H1 (cell line): Measurements from ENCODE around the gene CLCF1. TPM values are rescaled to one million over a fixed set of nuclear protein-coding genes. Genes with fewer than 3 reads are reported as not detected.
A peak's percentile ranks its signal among the peaks of the same experiment; 100 is the strongest.

ENCODE experiments used
- CTCF ChIA-PET: fragments of 300-600 bp; sonication (Branson Sonifier 250); formaldehyde crosslinking; loops from one replicate; lab custom pipeline; 2021; ENCODE audit not compliant: partially characterized antibody; lab: Charles Lee
- POLR2A ChIA-PET: fragments of 300-600 bp; sonication (Branson Sonifier 250); formaldehyde crosslinking; loops from one replicate; lab custom pipeline; 2021; ENCODE audit warnings: inconsistent platforms; ENCODE audit not compliant: partially characterized antibody; lab: Charles Lee
- DNase-seq, 2 experiments: peaks; one replicate each; pipeline versions ENCODE4 v3.0.0 to v3.0.0-alpha.2; 2010 to 2022; ENCODE audit warnings: low spot score in 2 of 2, low read depth in 1 of 2, mixed read lengths in 1 of 2
- FAIRE-seq: peaks from 2 replicates; lab custom pipeline; 2011; peaks lifted over from hg19 to GRCh38; lab: Jason Lieb, UNC
- H2AFZ ChIP-seq: 2 replicates; pipeline ENCODE4 v1.8.1; 2012; ENCODE audit warnings: low read length, inconsistent platforms
- H2AK5ac ChIP-seq: 2 replicates; pipeline ENCODE4 v1.6.1; 2013; ENCODE audit warnings: low read depth, low read length
- H2BK120ac ChIP-seq: replicated peaks from 2 replicates; pipeline ENCODE3; 2013; ENCODE audit warnings: low read depth, low read length, inconsistent platforms
- H2BK12ac ChIP-seq: 2 replicates; pipeline ENCODE4 v1.6.1; 2013; ENCODE audit warnings: low read depth, low read length
- H2BK15ac ChIP-seq: 2 replicates; pipeline ENCODE4 v1.6.1; 2013; ENCODE audit warnings: low read length
- H2BK20ac ChIP-seq: 2 replicates; pipeline ENCODE4 v1.6.1; 2013; ENCODE audit warnings: low read length
- H2BK5ac ChIP-seq: 2 replicates; pipeline ENCODE4 v1.6.1; 2013; ENCODE audit warnings: low read depth, low read length
- H3K14ac ChIP-seq: 2 replicates; pipeline ENCODE4 v1.6.1; 2013; ENCODE audit warnings: inconsistent platforms; ENCODE audit not compliant: insufficient read length
- H3K18ac ChIP-seq: 2 replicates; pipeline ENCODE4 v1.6.1; 2013; ENCODE audit warnings: low read length; ENCODE audit errors: extremely low read depth
- H3K23ac ChIP-seq: 2 replicates; pipeline ENCODE4 v1.6.1; 2013; ENCODE audit warnings: inconsistent platforms; ENCODE audit not compliant: insufficient read length
- H3K23me2 ChIP-seq: 2 replicates; pipeline ENCODE4 v1.6.1; 2013; ENCODE audit warnings: low read depth, low read length
- H3K27ac ChIP-seq: 2 replicates; pipeline ENCODE4 v1.6.1; 2011; ENCODE audit warnings: low read depth, low read length, inconsistent platforms
- H3K27me3 ChIP-seq, 4 experiments: replicated peaks in 1 of 4; 1 replicate in 1 of 4; 2 replicates in 3 of 4; pipeline versions ENCODE4 v1.6.1 to v1.8.1; 2011 to 2013; ENCODE audit warnings: low read length in 3 of 4, mild to moderate bottlenecking in 3 of 4, inconsistent platforms in 2 of 4, mixed read lengths in 2 of 4, moderate library complexity in 1 of 4; ENCODE audit not compliant: control insufficient read depth in 3 of 4, insufficient read depth in 3 of 4; ENCODE audit errors: extremely low read depth in 1 of 4
- H3K36me3 ChIP-seq, 4 experiments: 2 replicates each; pipeline versions ENCODE4 v1.6.1 to v1.8.1; 2011 to 2013; ENCODE audit warnings: mild to moderate bottlenecking in 4 of 4, low read length in 3 of 4, moderate library complexity in 2 of 4, control low read depth in 1 of 4, inconsistent platforms in 1 of 4; ENCODE audit not compliant: insufficient read depth in 4 of 4, control insufficient read depth in 2 of 4
- H3K4ac ChIP-seq: replicated peaks from 2 replicates; pipeline ENCODE3; 2013; ENCODE audit warnings: low read length, low read depth, mixed read lengths, inconsistent platforms; ENCODE audit not compliant: insufficient read length
- H3K4me1 ChIP-seq, 4 experiments: replicated peaks in 1 of 4; 1 replicate in 1 of 4; 2 replicates in 3 of 4; pipeline versions ENCODE4 v1.6.1 to v1.8.1; 2011 to 2013; ENCODE audit warnings: low read length in 3 of 4, inconsistent platforms in 2 of 4, mixed read lengths in 1 of 4; ENCODE audit not compliant: insufficient read depth in 4 of 4, control insufficient read depth in 3 of 4
- H3K4me2 ChIP-seq, 2 experiments: 2 replicates each; pipeline versions ENCODE4 v1.6.1 to v1.8.1; 2011 to 2013; ENCODE audit warnings: low read depth in 2 of 2, low read length in 2 of 2, control low read depth in 1 of 2, inconsistent platforms in 1 of 2, mild to moderate bottlenecking in 1 of 2; ENCODE audit not compliant: insufficient read depth in 1 of 2
- H3K4me3 ChIP-seq, 4 experiments: fragments of 200-600, 300-600 bp in 1 of 4; sonication (generic), shearing (Covaris generic), sonication (Bioruptor Twin) in 1 of 4; 2 replicates each; pipeline versions ENCODE4 v1.5.1 to v1.8.1; 2011 to 2016; ENCODE audit warnings: low read length in 4 of 4, low read depth in 3 of 4, control low read depth in 2 of 4, inconsistent platforms in 2 of 4, mild to moderate bottlenecking in 2 of 4, mixed read lengths in 1 of 4, moderate library complexity in 1 of 4; ENCODE audit not compliant: insufficient read depth in 2 of 4; ENCODE audit errors: extremely low read depth in 1 of 4
- H3K56ac ChIP-seq: replicated peaks from 2 replicates; pipeline ENCODE3; 2013; ENCODE audit warnings: low read depth, mild to moderate bottlenecking, mixed read lengths, low read length, inconsistent platforms; ENCODE audit not compliant: insufficient read length
- H3K79me1 ChIP-seq: 2 replicates; pipeline ENCODE4 v1.6.1; 2013; ENCODE audit warnings: low read depth, low read length, control low read depth
- H3K79me2 ChIP-seq, 2 experiments: 2 replicates each; pipeline versions ENCODE4 v1.6.1 to v1.8.1; 2012 to 2013; ENCODE audit warnings: low read length in 2 of 2, mild to moderate bottlenecking in 2 of 2, inconsistent platforms in 1 of 2; ENCODE audit not compliant: insufficient read depth in 2 of 2, control insufficient read depth in 1 of 2
- H3K9ac ChIP-seq, 4 experiments: replicated peaks in 1 of 4; 1 replicate in 1 of 4; 2 replicates in 3 of 4; pipeline versions ENCODE4 v1.6.1 to v1.8.1; 2011 to 2013; ENCODE audit warnings: low read depth in 3 of 4, low read length in 3 of 4, control low read depth in 2 of 4, mild to moderate bottlenecking in 2 of 4, moderate library complexity in 2 of 4, inconsistent platforms in 1 of 4; ENCODE audit errors: extremely low read depth in 1 of 4
- H3K9me3 ChIP-seq, 2 experiments: 2 replicates each; pipeline versions ENCODE4 v1.6.1 to v1.8.1; 2012 to 2013; ENCODE audit warnings: mild to moderate bottlenecking in 2 of 2, moderate library complexity in 2 of 2, control low read depth in 1 of 2, inconsistent platforms in 1 of 2, low read depth in 1 of 2, low read length in 1 of 2, mixed read lengths in 1 of 2; ENCODE audit not compliant: insufficient read depth in 2 of 2
- H4K20me1 ChIP-seq, 2 experiments: replicated peaks in 1 of 2; 2 replicates each; pipeline versions ENCODE3 to v1.8.1; 2011 to 2013; ENCODE audit warnings: inconsistent platforms in 2 of 2, low read length in 2 of 2, mild to moderate bottlenecking in 1 of 2; ENCODE audit not compliant: insufficient read depth in 2 of 2, control insufficient read depth in 1 of 2
- H4K5ac ChIP-seq: 2 replicates; pipeline ENCODE4 v1.6.1; 2013; ENCODE audit warnings: low read length, low read depth, mixed read lengths, inconsistent platforms; ENCODE audit not compliant: insufficient read length
- H4K8ac ChIP-seq: 2 replicates; pipeline ENCODE4 v1.8.0; 2013; ENCODE audit warnings: mild to moderate bottlenecking, moderate library complexity, low read length, inconsistent platforms; ENCODE audit not compliant: insufficient read depth; ENCODE audit errors: extremely low read depth
- H4K91ac ChIP-seq: replicated peaks from 2 replicates; pipeline ENCODE3; 2013; ENCODE audit warnings: low read length, mixed read lengths, inconsistent platforms; ENCODE audit not compliant: insufficient read length
- BACH1 ChIP-seq: IDR thresholded peaks from 2 replicates; pipeline ENCODE4 v1.6.1; 2012; ENCODE audit warnings: low read length, improper control_type of control experiment
- CEBPB ChIP-seq: IDR thresholded peaks from 2 replicates; pipeline ENCODE4 v1.6.1; 2012; ENCODE audit warnings: low read depth, low read length
- EGR1 ChIP-seq: IDR thresholded peaks from 2 replicates; pipeline ENCODE4 v1.6.1; 2011; ENCODE audit warnings: low read depth, low read length, borderline replicate concordance
- SAP30 ChIP-seq: fragments of 300-600 bp; sonication (generic); IDR thresholded peaks from 2 replicates; pipeline ENCODE4 v1.7.1; 2012; ENCODE audit warnings: low read length, moderate library complexity, mild to moderate bottlenecking, inconsistent platforms; ENCODE audit not compliant: insufficient read depth, insufficient replicate concordance
- SP1 ChIP-seq: IDR thresholded peaks from 2 replicates; pipeline ENCODE4 v1.6.1; 2011; ENCODE audit warnings: low read depth, low read length
- SRF ChIP-seq: IDR thresholded peaks from 2 replicates; pipeline ENCODE4 v1.6.1; 2011; ENCODE audit warnings: mild to moderate bottlenecking, low read depth, low read length, moderate library complexity
- SUZ12 ChIP-seq: fragments of 200-600 bp; sonication (generic); IDR thresholded peaks from 2 replicates; pipeline ENCODE4 v1.6.1; 2012; ENCODE audit warnings: mild to moderate bottlenecking, inconsistent platforms, low read length, moderate library complexity, mixed read lengths
- TEAD4 ChIP-seq: IDR thresholded peaks from 2 replicates; pipeline ENCODE4 v1.6.1; 2012; ENCODE audit warnings: low read depth, low read length, inconsistent platforms, mixed read lengths
- USF2 ChIP-seq: IDR thresholded peaks from 2 replicates; pipeline ENCODE4 v1.6.1; 2011; ENCODE audit warnings: low read length, improper control_type of control experiment
- YY1 ChIP-seq: IDR thresholded peaks from 2 replicates; pipeline ENCODE4 v1.6.1; 2011; ENCODE audit warnings: low read depth, mild to moderate bottlenecking, low read length
- WGBS, 2 experiments: shearing (Covaris generic) in 1 of 2; methylation state at CpG; one replicate each; pipeline versions ENCODE4 v1.1.6 to v1.1.7; 2013 to 2015; ENCODE audit warnings: low lambda C conversion rate in 2 of 2, mixed read lengths in 2 of 2, inconsistent platforms in 1 of 2, low coverage in 1 of 2, missing lambda C conversion rate in 1 of 2; ENCODE audit not compliant: insufficient replicate concordance in 2 of 2, insufficient coverage in 1 of 2, insufficient read length in 1 of 2; ENCODE audit errors: extremely low coverage in 1 of 2, missing lambda C conversion rate in 1 of 2; 5-methylcytosine and 5-hydroxymethylcytosine counted together
- polyA plus RNA-seq, 7 experiments: library from polyadenylated mRNA; depleted of rRNA in 3 of 7; stranded (reverse) in 5 of 7; unstranded in 2 of 7; fragments of >200 nt in 5 of 7; fragments of 200-250 nt in 2 of 7; gene quantifications; 1 replicate in 5 of 7; 2 replicates in 1 of 7; 4 replicates in 1 of 7; pipeline versions ENCODE4 v1.2.1 to v1.2.3, GENCODE V29; 2011 to 2013; ENCODE audit warnings: missing spikeins in 2 of 7, mixed read lengths in 2 of 7
- total RNA-seq: library from RNA; stranded (reverse); fragmentation: NEBNext Ultra II Directional; extraction: Animal tissue kit (Norgen Biotek cat#: 25700); gene quantifications from 2 replicates; pipeline ENCODE4 v1.2.1, GENCODE V29; 2021

CLCF1 gene
- total and polyA plus RNA-seq, 2 of the 8 experiments (the other 6 are each of a cell fraction or from before 2014, with no cell fraction given): 0.32 to 1.2 TPM

- DNase-seq (no peak), FAIRE-seq (no peak)
- H3K4ac ChIP-seq: no peak overlapping the region
- no peak overlapping the region for H4K5ac ChIP-seq
- H4K91ac ChIP-seq: no peak overlapping the region
- peak overlapping the region; percentile 87; the same call in 1 of the 2 replicates for H2BK12ac ChIP-seq
- no peak overlapping the region for H2BK5ac ChIP-seq
- 58% methylated on average over 12 of the region's 12 CpGs; no CpG with 5 or more reads in 1 of the 2 experiments for WGBS, 2 experiments
- no peak overlapping the region for H2BK20ac ChIP-seq
- no peak overlapping the region for H3K4me2 ChIP-seq
- no peak overlapping the region for H2AFZ ChIP-seq
- no peak overlapping the region for H3K23ac ChIP-seq
- no peak overlapping the region for H2BK15ac ChIP-seq
- no peaks in the 10 kb centered on the region for H3K36me3 ChIP-seq
- no peak overlapping the region for H3K4me3 ChIP-seq
- no peak overlapping the region for H3K56ac ChIP-seq
- no peak overlapping the region; the same call in 1 of the 2 replicates for H3K18ac ChIP-seq
- no peaks in the 10 kb centered on the region for H3K79me1 ChIP-seq
- ChIA-PET POLR2A (interaction anchor here (0.8 to 1.4 kb wide), 10 partner anchors 7 to 257 kb away, joined by 3 to 6 read pairs (median 4); partner anchors contain the start of gene POLD4), CTCF (interaction anchor here (0.7 to 34.8 kb wide), 15 partner anchors 9 to 984 kb away, joined by 3 to 1305 read pairs (median 4); partner anchors contain the start of genes POLD4 and RAD9A)
- no peak overlapping the region for H2AK5ac ChIP-seq
- H3K27ac ChIP-seq: no peak overlapping the region
- H3K27me3 ChIP-seq: peaks cover 0 to 40% (median 33%) of the 10 kb centered on the region in 4 experiments; a peak in 6 of 7 replicates
- no peak overlapping the region for H2BK120ac ChIP-seq
- H4K20me1 ChIP-seq: peaks cover 0 to 3% of the 10 kb centered on the region in 2 experiments
- no peaks in the 10 kb centered on the region for H3K9me3 ChIP-seq
- H3K9ac ChIP-seq: no peak overlapping the region
- H3K23me2 ChIP-seq: peaks cover 17% of the 10 kb centered on the region; the same call in 1 of the 2 replicates
- H3K14ac ChIP-seq: no peak overlapping the region
- H3K4me1 ChIP-seq: peaks cover 0 to 32% (median 27%) of the 10 kb centered on the region in 4 experiments; a peak in 6 of 7 replicates
- H3K79me2 ChIP-seq: no peaks in the 10 kb centered on the region
- no peak overlapping the region for H4K8ac ChIP-seq
- TF ChIP-seq SRF (no peak), SUZ12 (no peak), SP1 (no peak), TEAD4 (no peak), BACH1 (no peak), YY1 (no peak), USF2 (no peak), CEBPB (no peak), SAP30 (no peak), EGR1 (no peak)
Measured at GRCh38 chr11:67369801-67370284, 3.6 kb downstream of the CLCF1 start.
